Cardiac muscle cell (in vitro differentiated cells and primary cell): Measurements from ENCODE around the gene USP17L24. TPM values are rescaled to one million over a fixed set of nuclear protein-coding genes. Genes with fewer than 3 reads are reported as not detected.
"Not testable (repeated sequence)": the region's sequence is repeated elsewhere in the genome, so short reads cannot be mapped to it uniquely, and the experiment has no call there.

Experiments used
- DNase-seq, 2 donors: peaks; one replicate each; pipeline versions ENCODE4 v3.0.0 to v3.0.0-alpha.2; 2010 to 2017; ENCODE audit warnings: low read depth in 1 of 2, low spot score in 1 of 2
- H3K27ac ChIP-seq: fragments of 200-600 bp; sonication (generic); 2 replicates; pipeline ENCODE4 v1.5.1; 2016
- H3K27me3 ChIP-seq: fragments of 200-600 bp; sonication (generic); 2 replicates; pipeline ENCODE4 v1.6.0; 2016; ENCODE audit warnings: control low read depth
- H3K36me3 ChIP-seq: fragments of 200-600 bp; sonication (generic); 2 replicates; pipeline ENCODE4 v1.5.1; 2016; ENCODE audit warnings: control low read depth
- H3K4me1 ChIP-seq: fragments of 200-600 bp; sonication (generic); 2 replicates; pipeline ENCODE4 v1.8.1; 2017; ENCODE audit warnings: low read depth, mild to moderate bottlenecking, mixed run types
- H3K4me3 ChIP-seq: fragments of 200-600 bp; sonication (generic); 2 replicates; pipeline ENCODE4 v1.5.1; 2016; ENCODE audit warnings: mild to moderate bottlenecking
- H3K9me3 ChIP-seq: fragments of 200-600 bp; sonication (generic); 2 replicates; pipeline ENCODE4 v1.5.1; 2017; ENCODE audit warnings: low read depth, mild to moderate bottlenecking, control low read depth
- polyA plus RNA-seq: library from polyadenylated mRNA; unstranded; fragments of >200 nt; fragmentation: Nextera tagmentation; extraction: Ambion mirVana; gene quantifications from 2 replicates; pipeline ENCODE4 v1.2.1, GENCODE V29; 2016
- total RNA-seq: library from RNA; depleted of rRNA; stranded (reverse); fragments of >200 nt; gene quantifications from 2 replicates; pipeline ENCODE4 v1.2.3, GENCODE V29; 2016

Gene USP17L24
- total RNA-seq (not detected in 2 replicates), polyA plus RNA-seq (not detected in 2 replicates)

GRCh38 chr4:9324865-9325264 lies at the start of gene USP17L24:
Gene USP17L24 (plus strand): TSS chr4:9325165. CDS start chr4:9325165, 0 bp downstream.
- not testable (repeated sequence) for H3K36me3 ChIP-seq, H3K27ac ChIP-seq, H3K27me3 ChIP-seq, DNase-seq, H3K4me1 ChIP-seq, H3K4me3 ChIP-seq, H3K9me3 ChIP-seq

GRCh38 chr4:9324191-9324590 lies 774 bp upstream of the USP17L24 start:
- not testable (repeated sequence) for H3K4me3 ChIP-seq, H3K27me3 ChIP-seq, H3K9me3 ChIP-seq, H3K27ac ChIP-seq, DNase-seq, H3K4me1 ChIP-seq, H3K36me3 ChIP-seq

- H3K9me3 ChIP-seq, H3K36me3 ChIP-seq: not testable (repeated sequence)
Measured at GRCh38 chr4:9329611-9330010, 4.6 kb downstream of the USP17L24 start, which contains the start of gene USP17L25. Gene USP17L25 (plus strand): TSS chr4:9329911. CDS start chr4:9329911, 0 bp downstream.

GRCh38 chr4:9334358-9334757 lies 9.4 kb downstream of the USP17L24 start, which contains the start of gene USP17L26:
Gene USP17L26 (plus strand): TSS chr4:9334658. CDS start chr4:9334658, 0 bp downstream.
- not testable (repeated sequence) for DNase-seq, H3K4me3 ChIP-seq, H3K4me1 ChIP-seq, H3K27me3 ChIP-seq, H3K9me3 ChIP-seq, H3K36me3 ChIP-seq, H3K27ac ChIP-seq

More at GRCh38 chr4:9329611-9330010, 4.6 kb downstream of the USP17L24 start, which contains the start of gene USP17L25:
- not testable (repeated sequence) for H3K27ac ChIP-seq, DNase-seq, H3K4me3 ChIP-seq, H3K27me3 ChIP-seq, H3K4me1 ChIP-seq

GRCh38 chr4:9339103-9339502 lies 14.1 kb downstream of the USP17L24 start, which contains the start of gene USP17L5:
Gene USP17L5 (plus strand): TSS chr4:9339403. CDS start chr4:9339403, 0 bp downstream.
- H3K4me1 ChIP-seq, H3K4me3 ChIP-seq, H3K27ac ChIP-seq, H3K9me3 ChIP-seq, H3K27me3 ChIP-seq, H3K36me3 ChIP-seq, DNase-seq: not testable (repeated sequence)

GRCh38 chr4:9343848-9344247 lies 18.9 kb downstream of the USP17L24 start, which contains the start of gene USP17L27:
Gene USP17L27 (plus strand): TSS chr4:9344148. CDS start chr4:9344148, 0 bp downstream.
- H3K36me3 ChIP-seq, H3K4me1 ChIP-seq, DNase-seq, H3K27me3 ChIP-seq, H3K27ac ChIP-seq, H3K9me3 ChIP-seq, H3K4me3 ChIP-seq: not testable (repeated sequence)

GRCh38 chr4:9348593-9348992 lies 23.6 kb downstream of the USP17L24 start, which contains the start of gene USP17L28:
Gene USP17L28 (plus strand): TSS chr4:9348893. CDS start chr4:9348893, 0 bp downstream.
- H3K27ac ChIP-seq, H3K9me3 ChIP-seq, H3K4me1 ChIP-seq, DNase-seq, H3K27me3 ChIP-seq, H3K4me3 ChIP-seq, H3K36me3 ChIP-seq: not testable (repeated sequence)

- H3K4me3 ChIP-seq, H3K27ac ChIP-seq, H3K36me3 ChIP-seq, H3K4me1 ChIP-seq, H3K27me3 ChIP-seq, H3K9me3 ChIP-seq, DNase-seq: not testable (repeated sequence)
Measured at GRCh38 chr4:9350866-9351265, 25.9 kb downstream of the USP17L24 start.

- H3K4me1 ChIP-seq, H3K27me3 ChIP-seq: not testable (repeated sequence)
Measured at GRCh38 chr4:9353338-9353737, 28.4 kb downstream of the USP17L24 start, which contains the start of gene USP17L29. Gene USP17L29 (plus strand): TSS chr4:9353638. CDS start chr4:9353638, 0 bp downstream.

GRCh38 chr4:9362829-9363228 lies 37.9 kb downstream of the USP17L24 start, which contains the start of gene USP17L30:
Gene USP17L30 (plus strand): TSS chr4:9363129. CDS start chr4:9363129, 0 bp downstream.
- not testable (repeated sequence) for H3K4me1 ChIP-seq, H3K36me3 ChIP-seq, H3K27me3 ChIP-seq, DNase-seq, H3K27ac ChIP-seq, H3K4me3 ChIP-seq, H3K9me3 ChIP-seq

More at GRCh38 chr4:9353338-9353737, 28.4 kb downstream of the USP17L24 start, which contains the start of gene USP17L29:
- H3K36me3 ChIP-seq, DNase-seq, H3K27ac ChIP-seq, H3K4me3 ChIP-seq, H3K9me3 ChIP-seq: not testable (repeated sequence)

Other genes with a start within 250 kb of the USP17L24 start
- gene FAM90A26, start 154.8 kb upstream of the USP17L24 start, total RNA-seq: not detected in 2 replicates
- not detected in 2 replicates for gene FAM90A26, start 154.8 kb upstream of the USP17L24 start, polyA plus RNA-seq
- not detected in 2 replicates for gene USP17L10, start 114.5 kb upstream of the USP17L24 start, total RNA-seq
- not detected in 2 replicates for gene USP17L10, start 114.5 kb upstream of the USP17L24 start, polyA plus RNA-seq
- gene USP17L11, start 109.8 kb upstream of the USP17L24 start, total RNA-seq: not detected in 2 replicates
- gene USP17L11, start 109.8 kb upstream of the USP17L24 start, polyA plus RNA-seq: not detected in 2 replicates
- not detected in 2 replicates for gene USP17L12, start 105.0 kb upstream of the USP17L24 start, total RNA-seq
- gene USP17L12, start 105.0 kb upstream of the USP17L24 start, polyA plus RNA-seq: not detected in 2 replicates
- gene USP17L13, start 100.3 kb upstream of the USP17L24 start, total RNA-seq: not detected in 2 replicates
- not detected in 2 replicates for gene USP17L13, start 100.3 kb upstream of the USP17L24 start, polyA plus RNA-seq
- gene USP17L15, start 90.8 kb upstream of the USP17L24 start, total RNA-seq: not detected in 2 replicates
- not detected in 2 replicates for gene USP17L15, start 90.8 kb upstream of the USP17L24 start, polyA plus RNA-seq
- not detected in 2 replicates for gene USP17L17, start 81.3 kb upstream of the USP17L24 start, total RNA-seq
- not detected in 2 replicates for gene USP17L17, start 81.3 kb upstream of the USP17L24 start, polyA plus RNA-seq
- gene USP17L18, start 76.5 kb upstream of the USP17L24 start, total RNA-seq: not detected in 2 replicates
- gene USP17L18, start 76.5 kb upstream of the USP17L24 start, polyA plus RNA-seq: not detected in 2 replicates
- gene USP17L19, start 71.8 kb upstream of the USP17L24 start, total RNA-seq: not detected in 2 replicates
- not detected in 2 replicates for gene USP17L19, start 71.8 kb upstream of the USP17L24 start, polyA plus RNA-seq
- gene USP17L20, start 67.0 kb upstream of the USP17L24 start, total RNA-seq: not detected in 2 replicates
- gene USP17L20, start 67.0 kb upstream of the USP17L24 start, polyA plus RNA-seq: not detected in 2 replicates
- gene USP17L21, start 62.3 kb upstream of the USP17L24 start, total RNA-seq: not detected in 2 replicates
- not detected in 2 replicates for gene USP17L21, start 62.3 kb upstream of the USP17L24 start, polyA plus RNA-seq
- gene USP17L22, start 57.5 kb upstream of the USP17L24 start, total RNA-seq: not detected in 2 replicates
- gene USP17L22, start 57.5 kb upstream of the USP17L24 start, polyA plus RNA-seq: not detected in 2 replicates
- gene USP17L25, start 4.7 kb downstream of the USP17L24 start, total RNA-seq: not detected in 2 replicates
- not detected in 2 replicates for gene USP17L25, start 4.7 kb downstream of the USP17L24 start, polyA plus RNA-seq
- not detected in 2 replicates for gene USP17L26, start 9.5 kb downstream of the USP17L24 start, total RNA-seq
- not detected in 2 replicates for gene USP17L26, start 9.5 kb downstream of the USP17L24 start, polyA plus RNA-seq
- gene USP17L5, start 14.2 kb downstream of the USP17L24 start, total RNA-seq: not detected in 2 replicates
- not detected in 2 replicates for gene USP17L5, start 14.2 kb downstream of the USP17L24 start, polyA plus RNA-seq
- not detected in 2 replicates for gene USP17L27, start 19.0 kb downstream of the USP17L24 start, total RNA-seq
- not detected in 2 replicates for gene USP17L27, start 19.0 kb downstream of the USP17L24 start, polyA plus RNA-seq
- not detected in 2 replicates for gene USP17L28, start 23.7 kb downstream of the USP17L24 start, total RNA-seq
- gene USP17L28, start 23.7 kb downstream of the USP17L24 start, polyA plus RNA-seq: not detected in 2 replicates
- gene USP17L29, start 28.5 kb downstream of the USP17L24 start, total RNA-seq: not detected in 2 replicates
- gene USP17L29, start 28.5 kb downstream of the USP17L24 start, polyA plus RNA-seq: not detected in 2 replicates
- gene USP17L30, start 38.0 kb downstream of the USP17L24 start, total RNA-seq: not detected in 2 replicates
- not detected in 2 replicates for gene USP17L30, start 38.0 kb downstream of the USP17L24 start, polyA plus RNA-seq
- gene DEFB131A, start 119.2 kb downstream of the USP17L24 start, total RNA-seq: not detected in 2 replicates
- not detected in 2 replicates for gene DEFB131A, start 119.2 kb downstream of the USP17L24 start, polyA plus RNA-seq